GM19455 (cell line): Measurements from ENCODE around the gene PRKAR2A.

ENCODE experiments used
- ATAC-seq: cut with Tn5 transposase; IDR thresholded peaks from one replicate; pipeline ENCODE4 v1.9.1; 2021; ENCODE audit not compliant: unreplicated experiment

Gene PRKAR2A

GRCh38 chr3:48847504-48848423 is at the start of gene PRKAR2A:
Gene PRKAR2A (minus strand): TSS chr3:48847874. CDS start chr3:48847596, 278 bp downstream.
- peak; percentile 82 for ATAC-seq

GRCh38 chr3:48896936-48897335 is 49.3 kb upstream of the PRKAR2A start:
- no peak for ATAC-seq

- ATAC-seq, result no peak
Measured at GRCh38 chr3:48894516-48894915, 46.8 kb upstream of the PRKAR2A start.

GRCh38 chr3:48891606-48892005 is 43.9 kb upstream of the PRKAR2A start:
- ATAC-seq, result no peak

DNA sequence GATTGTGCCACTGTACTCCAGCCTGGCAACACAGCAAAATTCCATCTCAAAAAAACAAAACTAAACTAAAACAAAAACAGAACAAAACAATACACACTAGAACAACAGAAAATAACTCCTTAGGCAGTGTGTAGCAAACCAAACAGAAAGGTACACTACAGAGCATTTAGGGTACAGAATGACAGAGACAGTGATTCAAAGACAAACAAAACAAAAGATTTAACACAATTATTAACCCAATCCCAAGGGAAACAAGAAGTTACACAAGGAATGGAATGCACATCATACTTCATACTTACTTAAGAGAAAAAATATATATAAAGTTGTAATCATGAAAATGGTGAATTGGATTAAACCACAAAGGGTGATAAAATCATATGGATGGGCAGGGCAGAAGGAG is 38.1 kb upstream of the PRKAR2A start:
- ATAC-seq, result no peak

DNA sequence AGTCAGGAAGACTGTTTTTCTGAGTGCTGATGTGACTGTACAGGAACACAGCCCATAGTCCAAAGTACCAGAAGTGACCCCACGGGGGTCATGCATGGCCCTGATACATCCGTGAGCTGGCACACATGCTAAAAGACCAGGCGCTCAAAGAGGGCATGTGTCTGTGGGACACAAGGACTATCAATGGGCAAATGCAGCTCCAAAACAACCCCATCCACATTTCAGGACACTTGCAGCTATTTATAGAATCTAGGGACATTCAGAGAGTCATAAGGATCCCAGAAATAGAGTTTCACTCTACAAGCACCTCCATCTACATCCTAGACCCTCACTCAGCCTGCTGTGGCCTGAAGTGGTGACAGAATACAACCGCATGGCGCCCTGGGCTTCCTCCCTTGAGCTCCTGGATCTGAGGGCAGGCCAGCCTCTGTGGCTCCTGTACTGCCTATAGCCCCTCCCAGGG is 34.0 kb upstream of the PRKAR2A start:
- ATAC-seq, result no peak

- no peak for ATAC-seq
Measured at GRCh38 chr3:48881006-48881405, 33.3 kb upstream of the PRKAR2A start.

GRCh38 chr3:48879994-48880377 is 32.3 kb upstream of the PRKAR2A start:
- no peak for ATAC-seq

DNA sequence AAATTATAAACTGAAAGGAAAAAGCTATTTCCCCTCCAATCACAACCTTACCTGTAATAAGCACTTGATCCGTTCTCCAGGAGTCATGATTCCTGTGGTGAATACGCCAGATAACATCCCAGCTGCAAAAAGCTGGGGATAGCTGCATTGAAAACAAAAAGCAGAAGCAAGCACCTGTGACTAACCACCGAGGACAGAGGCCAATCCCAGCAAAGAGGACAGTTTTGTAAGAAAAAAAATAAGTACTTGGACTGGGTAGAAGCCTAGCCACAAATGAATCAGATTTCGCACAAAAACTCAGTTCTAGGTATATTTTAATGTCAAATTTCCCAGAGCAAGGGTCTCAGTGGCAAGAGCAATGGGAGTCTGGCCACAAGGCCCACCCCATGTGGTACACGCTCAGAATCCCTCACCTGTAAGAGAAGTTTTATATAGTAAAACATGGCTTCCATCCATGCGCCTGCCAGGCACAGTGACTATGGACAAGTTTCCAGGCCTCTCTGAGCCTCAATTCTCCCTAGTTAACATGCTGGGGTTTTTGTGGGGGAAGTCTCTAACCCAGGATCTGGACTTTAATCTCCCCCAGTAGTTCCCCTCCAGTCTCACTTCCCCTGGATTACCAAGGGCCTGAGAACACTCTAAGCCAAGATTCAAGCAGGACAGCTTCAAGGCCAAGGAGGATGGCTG is 31.8 kb upstream of the PRKAR2A start:
- ATAC-seq, result no peak

GRCh38 chr3:48877671-48878070 is 30.0 kb upstream of the PRKAR2A start:
- ATAC-seq, result no peak

- no peak for ATAC-seq
Measured at GRCh38 chr3:48863122-48863521, 15.4 kb upstream of the PRKAR2A start.

DNA sequence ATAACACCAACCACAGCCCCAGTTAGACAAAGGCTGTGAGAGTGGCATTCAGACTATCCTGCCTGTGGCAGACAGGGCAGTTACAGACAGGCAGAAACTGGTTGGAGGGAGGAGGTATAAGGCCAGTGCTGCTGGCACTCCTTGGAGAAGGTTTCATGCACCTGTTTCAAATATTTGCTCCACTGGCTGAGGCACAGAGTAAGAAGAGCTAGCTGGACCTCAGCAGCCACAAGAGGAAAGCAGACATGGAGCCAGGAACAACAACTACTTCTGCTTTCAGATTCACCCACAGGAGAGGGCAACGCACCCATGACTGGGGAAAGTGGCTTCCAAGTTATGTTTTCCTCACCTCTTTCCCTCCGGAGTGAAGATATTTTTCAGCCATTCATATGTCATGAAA is 11.5 kb upstream of the PRKAR2A start:
- no peak for ATAC-seq

DNA sequence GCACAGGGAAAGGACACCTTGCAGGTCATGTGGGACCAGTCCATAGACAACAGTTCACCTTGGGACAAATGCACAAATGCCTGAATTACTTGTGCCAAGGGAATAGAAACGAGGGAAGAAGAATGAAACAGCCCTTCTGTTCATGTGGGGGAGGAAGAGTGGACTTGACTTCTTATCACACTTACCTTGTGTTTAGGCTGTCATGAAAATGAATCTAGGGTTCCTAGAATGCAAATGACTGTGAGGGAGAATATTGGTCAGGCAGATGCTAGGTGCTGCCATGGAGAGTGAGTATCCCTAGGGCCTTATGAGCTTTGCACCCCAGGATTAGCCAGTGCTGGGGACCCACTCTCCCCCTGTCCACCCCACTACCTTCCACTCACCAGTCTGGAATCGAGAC is 11.0 kb upstream of the PRKAR2A start:
- ATAC-seq, result no peak

- ATAC-seq, result no peak
Measured at GRCh38 chr3:48857641-48858040, 10.0 kb upstream of the PRKAR2A start.

DNA sequence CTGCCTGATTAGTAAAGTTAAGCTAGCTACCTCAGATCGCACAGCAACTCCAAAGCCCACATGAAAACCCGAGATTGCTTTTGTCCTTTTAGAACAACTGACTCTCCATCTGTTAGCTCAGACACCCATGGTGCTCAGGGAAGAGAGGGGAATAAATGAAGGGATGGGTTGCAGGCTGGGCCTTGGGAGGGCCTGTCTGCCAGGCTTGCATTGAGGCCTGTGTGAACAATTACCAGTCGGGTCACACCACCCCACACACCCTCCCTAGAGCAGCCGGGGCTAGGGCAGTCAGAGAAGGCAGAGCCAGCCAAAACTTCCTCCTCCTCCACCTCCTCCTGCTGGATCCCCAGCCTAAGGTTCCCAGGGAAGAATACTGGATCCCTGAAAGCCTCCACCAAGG is 8.8 kb upstream of the PRKAR2A start:
- ATAC-seq, result no peak

- no peak for ATAC-seq
Measured at GRCh38 chr3:48855681-48856447, 8.2 kb upstream of the PRKAR2A start.

GRCh38 chr3:48852151-48852550 is 4.5 kb upstream of the PRKAR2A start:
- no peak for ATAC-seq

DNA sequence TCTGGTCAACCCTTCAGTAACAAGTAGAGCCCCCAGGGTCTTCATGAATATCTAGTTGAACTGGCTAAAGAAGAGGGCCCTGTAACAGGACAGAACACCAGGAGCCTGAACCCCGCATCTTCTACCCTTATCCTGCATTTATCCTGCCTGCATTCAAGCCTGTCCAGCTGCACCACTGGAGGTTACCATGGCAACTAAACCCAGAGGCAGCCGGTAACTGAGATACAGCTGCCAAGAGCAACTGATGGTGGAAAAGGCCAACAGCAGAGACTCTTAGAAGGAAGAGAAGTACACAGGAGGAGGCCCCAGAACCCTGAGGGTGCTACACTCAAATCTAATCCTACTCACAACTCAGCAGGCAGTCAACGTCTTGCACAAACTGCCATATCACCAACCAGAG is 3.7 kb upstream of the PRKAR2A start:
- ATAC-seq, result no peak

- ATAC-seq, result no peak
Measured at GRCh38 chr3:48848816-48849515, 1.3 kb upstream of the PRKAR2A start.

GRCh38 chr3:48847053-48847503 is 596 bp downstream of the PRKAR2A start:
- peak; percentile 41 for ATAC-seq

DNA sequence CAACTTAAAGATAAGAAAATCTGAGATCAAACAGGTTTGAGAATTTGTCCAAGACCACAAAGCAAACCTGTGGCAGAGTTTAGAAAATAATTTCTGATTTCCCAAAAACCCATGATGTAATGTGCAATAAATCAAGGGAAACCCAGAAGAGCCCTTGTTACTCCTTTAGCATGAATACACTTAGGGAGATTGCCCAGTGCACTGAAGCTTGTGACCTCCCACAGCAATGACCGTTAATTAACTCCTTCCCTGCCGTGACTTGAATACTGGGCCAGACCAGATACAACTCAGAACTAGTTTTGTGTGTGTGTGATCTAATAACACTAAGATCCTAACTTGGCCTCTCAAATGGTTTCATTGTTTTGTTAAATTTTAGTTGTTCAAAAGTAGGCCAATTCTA is 2.5 kb downstream of the PRKAR2A start:
- ATAC-seq, result no peak
